HG03378 (cell line): ENCODE results near the gene TBC1D16.
"Not testable (repeated sequence)": the region's sequence is repeated elsewhere in the genome, so short reads cannot be mapped to it uniquely, and the experiment has no call there.

Experiments used
- ATAC-seq: cut with Tn5 transposase; IDR thresholded peaks from one replicate; pipeline ENCODE4 v1.9.1; 2021; ENCODE audit warnings: mild to moderate bottlenecking, moderate library complexity; ENCODE audit not compliant: unreplicated experiment

The TBC1D16 gene

GRCh38 chr17:80051681-80052080, 16.0 kb upstream of the TBC1D16 start:
- no peak for ATAC-seq

- no peak for ATAC-seq
Measured at GRCh38 chr17:80050706-80051105, 15.0 kb upstream of the TBC1D16 start.

GRCh38 chr17:80049986-80050385, 14.3 kb upstream of the TBC1D16 start:
- no peak for ATAC-seq

GRCh38 chr17:80047176-80047575, 11.5 kb upstream of the TBC1D16 start:
- no peak for ATAC-seq

- not testable (repeated sequence) for ATAC-seq
Measured at GRCh38 chr17:80046709-80047108, 11.0 kb upstream of the TBC1D16 start.

GRCh38 chr17:80045703-80046102, 10.0 kb upstream of the TBC1D16 start:
- ATAC-seq: no peak

GRCh38 chr17:80043963-80044362, 8.3 kb upstream of the TBC1D16 start:
- ATAC-seq: no peak

GRCh38 chr17:80036715-80037477, 1.2 kb upstream of the TBC1D16 start:
- no peak for ATAC-seq

GRCh38 chr17:80035937-80036714, 454 bp upstream of the TBC1D16 start, which contains the start of gene CCDC40:
TSS of gene CCDC40 (plus strand) at chr17:80036642. CDS start at chr17:80036663, 21 bp downstream.
- no peak for ATAC-seq

- ATAC-seq: no peak
Measured at GRCh38 chr17:80034791-80035686, 633 bp downstream of the TBC1D16 start.

- no peak for ATAC-seq
Measured at GRCh38 chr17:80033840-80034239, 1.8 kb downstream of the TBC1D16 start.

GRCh38 chr17:80032614-80033171, 3.0 kb downstream of the TBC1D16 start:
- no peak for ATAC-seq

GRCh38 chr17:80031691-80032430, 3.8 kb downstream of the TBC1D16 start:
- no peak for ATAC-seq

- no peak for ATAC-seq
Measured at GRCh38 chr17:80030730-80031410, 4.8 kb downstream of the TBC1D16 start.

- ATAC-seq: no peak
Measured at GRCh38 chr17:80029258-80029974, 6.3 kb downstream of the TBC1D16 start.

GRCh38 chr17:80028030-80028429, 7.6 kb downstream of the TBC1D16 start:
- ATAC-seq: no peak

- ATAC-seq: no peak
Measured at GRCh38 chr17:80027043-80027435, 8.6 kb downstream of the TBC1D16 start.

GRCh38 chr17:80026359-80027042, 9.2 kb downstream of the TBC1D16 start:
- no peak for ATAC-seq
